Pancreas (tissue), 10 donors: ENCODE measurements around the gene MFN2. TPM values are rescaled to one million over a fixed set of nuclear protein-coding genes. Genes with fewer than 3 reads are reported as not detected.

Experiments used
- ATAC-seq, 4 donors: fragments of 200-7000 bp; cut with Tn5 transposase; one replicate each; pipeline versions ENCODE4 v1.8.0 to v1.9.1; 2020; ENCODE audit warnings: mild to moderate bottlenecking in 4 of 4, moderate library complexity in 4 of 4
- DNase-seq, 6 donors: peaks; one replicate each; pipeline ENCODE4 v3.0.0-alpha.2; 2020
- FAIRE-seq: peaks from 2 replicates; lab custom pipeline; 2012; peaks lifted over from hg19 to GRCh38; lab: Jason Lieb, UNC
- H3K27ac ChIP-seq, 4 donors: fragments of 200-600 bp; sonication (generic); 1 replicate in 3 of 4; 2 replicates in 1 of 4; pipeline versions ENCODE4 v1.5.0 to v1.8.0; 2020
- H3K27me3 ChIP-seq, 4 donors: fragments of 200-600 bp; one replicate each; pipeline ENCODE4 v1.8.0; 2021
- H3K36me3 ChIP-seq, 3 donors: fragments of 200-600 bp; sonication (generic) in 1 of 3; one replicate each; pipeline versions ENCODE4 v1.5.0 to v1.8.0; 2020 to 2021
- H3K4me1 ChIP-seq, 3 donors: fragments of 200-600 bp; one replicate each; pipeline ENCODE4 v1.8.0; 2021
- H3K4me3 ChIP-seq, 4 donors: fragments of 200-600 bp; sonication (generic) in 2 of 4; one replicate each; pipeline versions ENCODE4 v1.5.0 to v1.8.0; 2020 to 2021
- H3K9me3 ChIP-seq, 4 donors: fragments of 200-600 bp; one replicate each; pipeline ENCODE4 v1.8.0; 2021
- WGBS, 2 donors: extraction: QIAGEN DNeasy Blood & Tissue Kit; methylation state at CpG; one replicate each; pipeline ENCODE4 v1.1.7; 2013; 5-methylcytosine and 5-hydroxymethylcytosine counted together
- intact Hi-C, 3 donors: fragments of 100-400 bp; cut with DNase I; formaldehyde crosslinking; loops; one replicate each; pipeline versions ENCODE4 v1.11.1 to v1.14.2; 2022
- polyA plus RNA-seq, 2 donors: library from polyadenylated mRNA; stranded (reverse); fragments of 200-250 nt; gene quantifications; one replicate each; pipeline ENCODE4 v1.2.3, GENCODE V29; 2013
- total RNA-seq, 6 donors: library from RNA; stranded (reverse); fragmentation: NEBNext Ultra II Directional in 4 of 6; extraction: Animal tissue kit (Norgen Biotek cat#: 25700) in 4 of 6; gene quantifications; one replicate each; pipeline versions ENCODE4 v1.2.1 to v1.2.4, GENCODE V29; 2021 to 2023
- TF ChIP-seq, protein P1 (sequence below), 4 donors: fragments of 200-600 bp; sonication (generic) in 3 of 4; IDR thresholded peaks; one replicate each; pipeline versions ENCODE4 v1.5.0 to v1.8.0; 2021; ENCODE audit warnings: antibody characterized with exemption in 4 of 4
- donor health status: healthy with polysubstance abuse.
- donor health status: DM: no; HTN: no; CAD: no; lungs with moderate emphysema.
- donor health status: DM: no; HTN: no; CAD: no.
- donor health status: control.
- donor health status: control.
- donor health status: Bipolar disorder and iron deficiency.
- donor health status: DM: yes; HTN: yes; CAD: no.
- donor health status: DM: no; HTN: no; CAD: no.
- donor health status: DM: no; HTN: no; CAD: no.
- donor health status: DM: yes; HTN: yes; CAD: no.

The MFN2 gene
- total and polyA plus RNA-seq, 8 donors, result 13.7 to 34.4 (median 24.8) TPM

DNA sequence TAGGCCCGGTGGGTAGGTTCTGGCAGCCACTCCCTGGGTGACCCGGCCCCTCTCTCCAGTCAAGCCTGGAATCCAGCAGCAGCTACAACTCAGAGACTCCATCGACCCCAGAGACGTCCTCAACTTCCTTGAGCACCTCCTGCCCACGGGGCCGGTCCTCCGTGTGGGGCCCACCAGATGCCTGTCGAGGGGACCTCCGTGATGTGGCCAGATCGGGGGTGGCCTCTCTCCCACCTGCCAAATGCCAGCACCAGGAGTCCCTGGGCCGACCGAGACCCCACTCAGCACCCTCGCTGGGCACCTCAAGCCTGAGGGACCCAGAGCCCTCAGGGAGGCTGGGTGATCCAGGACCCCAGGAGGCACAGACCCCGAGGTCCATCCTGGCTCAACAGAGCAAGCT is 41.8 kb downstream of the MFN2 start:
- TF ChIP-seq, protein P1, sequence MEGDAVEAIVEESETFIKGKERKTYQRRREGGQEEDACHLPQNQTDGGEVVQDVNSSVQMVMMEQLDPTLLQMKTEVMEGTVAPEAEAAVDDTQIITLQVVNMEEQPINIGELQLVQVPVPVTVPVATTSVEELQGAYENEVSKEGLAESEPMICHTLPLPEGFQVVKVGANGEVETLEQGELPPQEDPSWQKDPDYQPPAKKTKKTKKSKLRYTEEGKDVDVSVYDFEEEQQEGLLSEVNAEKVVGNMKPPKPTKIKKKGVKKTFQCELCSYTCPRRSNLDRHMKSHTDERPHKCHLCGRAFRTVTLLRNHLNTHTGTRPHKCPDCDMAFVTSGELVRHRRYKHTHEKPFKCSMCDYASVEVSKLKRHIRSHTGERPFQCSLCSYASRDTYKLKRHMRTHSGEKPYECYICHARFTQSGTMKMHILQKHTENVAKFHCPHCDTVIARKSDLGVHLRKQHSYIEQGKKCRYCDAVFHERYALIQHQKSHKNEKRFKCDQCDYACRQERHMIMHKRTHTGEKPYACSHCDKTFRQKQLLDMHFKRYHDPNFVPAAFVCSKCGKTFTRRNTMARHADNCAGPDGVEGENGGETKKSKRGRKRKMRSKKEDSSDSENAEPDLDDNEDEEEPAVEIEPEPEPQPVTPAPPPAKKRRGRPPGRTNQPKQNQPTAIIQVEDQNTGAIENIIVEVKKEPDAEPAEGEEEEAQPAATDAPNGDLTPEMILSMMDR (IDR thresholded peaks at IDR 0.05), result no peak
- no peak overlapping the region for H3K27ac ChIP-seq
- ATAC-seq, result no peak
- FAIRE-seq, result no peak
- H3K4me1 ChIP-seq, result no peaks in the 10 kb centered on the region
- H3K9me3 ChIP-seq, result no peaks in the 10 kb centered on the region
- intact Hi-C loops, result no loop called here
- DNase-seq, result peak in 1 of 6 donors; percentile 68
- H3K4me3 ChIP-seq, result no peak overlapping the region
- no peaks in the 10 kb centered on the region for H3K36me3 ChIP-seq
- 86 to 89% methylated on average over 14 of the region's 14 CpGs for WGBS, 2 donors
- H3K27me3 ChIP-seq, result no peaks in the 10 kb centered on the region

DNA sequence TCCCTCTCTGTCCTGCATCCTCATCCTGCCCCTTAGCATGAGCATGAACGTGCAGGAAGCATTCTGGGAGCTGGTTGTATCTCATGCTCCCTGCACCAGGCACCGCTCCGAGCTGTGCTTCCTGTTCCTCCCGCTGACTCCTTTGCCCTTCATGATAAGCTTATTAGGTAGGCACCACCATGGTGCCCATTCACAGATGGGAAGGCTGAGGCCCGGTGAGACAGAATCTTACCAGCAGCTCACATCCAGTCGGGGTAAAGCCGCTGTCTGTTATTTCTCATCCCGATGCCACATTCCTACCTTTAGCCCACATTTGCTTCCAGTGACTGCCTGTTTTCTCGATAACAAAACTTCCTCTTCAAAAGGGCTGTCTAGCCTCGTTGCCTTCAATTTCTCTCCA is 46.3 kb downstream of the MFN2 start:
- Histone ChIP-seq H3K4me1 (no peaks in the 10 kb centered on the region), H3K36me3 (no peaks in the 10 kb centered on the region), H3K4me3 (no peak overlapping the region), H3K27me3 (no peaks in the 10 kb centered on the region), H3K27ac (no peak overlapping the region), H3K9me3 (no peaks in the 10 kb centered on the region)
- 87 to 90% methylated on average over 10 of the region's 10 CpGs for WGBS, 2 donors
- ATAC-seq (no peak), DNase-seq (no peak), FAIRE-seq (no peak)
- intact Hi-C loops, result no loop called here
- TF ChIP-seq, protein P1 (IDR thresholded peaks at IDR 0.05), result no peak

DNA sequence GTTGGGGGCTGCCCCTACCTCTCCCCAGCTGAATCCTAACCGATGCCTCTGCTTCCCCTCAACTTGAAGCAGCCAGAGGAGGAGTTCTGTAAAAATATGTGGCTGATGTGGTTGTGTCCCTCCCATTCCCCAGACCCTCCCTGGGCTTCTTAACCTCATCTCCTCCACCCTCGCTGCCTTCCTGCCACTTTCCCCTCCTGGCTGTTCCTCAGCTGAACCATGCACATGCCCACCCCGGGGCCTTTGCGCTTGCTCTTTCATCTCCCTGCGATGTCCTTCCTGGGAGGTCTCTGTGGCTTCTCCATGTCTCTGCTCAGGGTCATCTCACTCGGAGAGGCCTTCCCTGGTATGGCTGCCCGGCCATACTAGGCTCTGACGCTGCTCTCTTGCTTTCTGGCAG is 48.0 kb downstream of the MFN2 start:
- intact Hi-C loops, result no loop called here
- no peak for DNase-seq
- 87 to 91% methylated on average over 8 of the region's 8 CpGs for WGBS, 2 donors
- H3K36me3 ChIP-seq, result no peaks in the 10 kb centered on the region
- no peaks in the 10 kb centered on the region for H3K27me3 ChIP-seq
- no peaks in the 10 kb centered on the region for H3K4me1 ChIP-seq
- no peak overlapping the region for H3K27ac ChIP-seq
- TF ChIP-seq, protein P1 (IDR thresholded peaks at IDR 0.05), result no peak
- no peak overlapping the region for H3K4me3 ChIP-seq
- H3K9me3 ChIP-seq, result no peaks in the 10 kb centered on the region
- no peak for ATAC-seq
- FAIRE-seq, result no peak

DNA sequence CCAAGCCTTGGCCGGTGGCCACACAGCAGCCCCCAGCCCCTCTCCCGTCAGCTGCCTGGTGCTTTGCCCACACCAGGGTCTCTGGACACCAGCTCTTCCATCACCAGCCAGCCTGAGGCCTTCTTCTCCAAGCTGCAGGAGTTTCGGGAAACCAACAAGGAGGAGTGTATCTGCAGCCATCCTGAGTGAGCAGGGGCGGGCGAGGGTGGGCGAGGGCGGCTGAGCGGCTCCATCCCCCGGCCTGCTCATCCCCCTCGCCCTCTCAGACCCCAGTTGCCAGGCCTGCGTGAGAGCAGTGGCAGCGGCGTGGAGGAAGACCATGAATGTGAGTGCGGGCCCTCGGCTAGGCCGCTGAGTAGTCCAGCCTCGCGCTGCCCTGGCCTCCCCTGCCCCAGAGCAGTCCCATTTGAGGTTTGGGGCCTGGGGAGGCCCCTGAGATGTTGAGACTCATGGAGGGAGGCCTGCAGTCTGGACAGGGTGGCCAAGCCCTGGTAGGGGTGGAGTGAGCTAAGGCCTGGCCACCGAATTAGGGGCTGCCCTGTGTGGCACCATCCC is 48.8 kb downstream of the MFN2 start:
- Histone ChIP-seq H3K9me3 (no peaks in the 10 kb centered on the region), H3K36me3 (no peaks in the 10 kb centered on the region), H3K4me1 (no peaks in the 10 kb centered on the region), H3K4me3 (no peak overlapping the region), H3K27me3 (no peaks in the 10 kb centered on the region), H3K27ac (no peak overlapping the region)
- intact Hi-C loops, result no loop called here
- WGBS, 2 donors, result 94% methylated on average over 19 of the region's 19 CpGs
- FAIRE-seq (no peak), DNase-seq (no peak), ATAC-seq (no peak)
- TF ChIP-seq, protein P1 (IDR thresholded peaks at IDR 0.05), result no peak

DNA sequence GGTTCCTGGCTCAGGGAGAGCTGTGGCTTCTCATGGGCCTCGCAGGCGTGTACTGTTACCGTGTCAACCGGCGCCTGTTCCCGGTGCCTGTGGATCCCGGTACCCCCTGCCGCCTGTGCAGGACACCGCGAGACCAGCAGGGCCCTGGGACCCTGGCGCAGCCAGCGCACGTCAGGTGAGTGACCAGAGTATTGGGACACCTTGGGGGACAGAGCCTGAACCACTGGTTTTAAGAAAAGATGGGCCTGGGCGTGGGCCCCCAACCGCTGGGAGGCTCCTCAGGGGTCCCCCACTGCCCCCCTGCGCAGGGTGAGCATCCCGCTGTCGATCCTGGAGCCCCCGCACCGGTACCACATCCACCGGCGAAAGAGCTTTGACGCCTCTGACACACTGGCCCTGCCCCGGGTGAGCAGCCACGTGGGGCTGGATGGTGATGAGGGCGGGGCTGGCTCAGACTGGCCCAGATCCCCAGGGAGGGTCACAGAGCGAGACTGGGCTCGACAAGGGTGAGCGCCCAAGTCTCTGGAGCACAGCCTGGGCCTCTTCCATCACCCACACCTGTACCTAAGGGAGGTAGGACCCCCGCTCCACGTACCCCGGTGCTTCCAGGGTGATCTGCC is 49.6 kb downstream of the MFN2 start:
- ATAC-seq (no peak), FAIRE-seq (no peak), DNase-seq (no peak)
- TF ChIP-seq, protein P1 (IDR thresholded peaks at IDR 0.05), result no peak
- Histone ChIP-seq H3K27ac (no peak overlapping the region), H3K36me3 (no peaks in the 10 kb centered on the region), H3K9me3 (no peaks in the 10 kb centered on the region), H3K27me3 (no peaks in the 10 kb centered on the region), H3K4me3 (no peak overlapping the region), H3K4me1 (no peaks in the 10 kb centered on the region)
- intact Hi-C loops, result no loop called here
- WGBS, 2 donors, result 93 to 94% methylated on average over 28 to 32 of the region's 32 CpGs
